Glomerular visceral epithelial cell (primary cell): Measurements from ENCODE around the gene CTDNEP1.

ENCODE experiments used
- DNase-seq: peaks from one replicate; pipeline ENCODE4 v3.0.0-alpha.2; 2016; ENCODE audit errors: extremely low spot score

The CTDNEP1 gene

DNA sequence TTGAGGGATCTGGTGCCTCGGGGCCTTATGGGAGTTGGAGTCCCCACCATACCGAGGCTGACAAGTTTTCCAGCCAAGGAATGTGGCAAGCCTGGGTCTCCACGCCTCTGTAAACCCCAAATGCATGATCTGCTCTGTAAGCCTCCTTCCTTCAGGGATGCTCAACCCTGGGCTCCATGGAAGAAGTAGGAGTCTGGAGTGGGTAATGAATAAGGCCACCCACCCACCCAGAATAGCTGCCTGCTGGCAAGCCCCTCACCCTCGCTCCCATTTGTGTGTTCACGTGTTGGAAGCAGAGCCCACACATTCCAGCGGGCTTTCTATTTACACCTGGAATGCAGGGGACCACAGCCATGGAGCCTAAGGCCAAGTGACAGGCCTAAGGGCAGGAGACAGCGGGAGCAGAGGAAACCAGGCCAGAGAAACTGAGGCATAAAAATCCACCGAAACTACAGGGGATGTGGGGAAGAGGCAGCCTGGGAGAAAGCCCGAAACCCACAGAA lies 36.3 kb downstream of the CTDNEP1 start:
- DNase-seq, result no peak

DNA sequence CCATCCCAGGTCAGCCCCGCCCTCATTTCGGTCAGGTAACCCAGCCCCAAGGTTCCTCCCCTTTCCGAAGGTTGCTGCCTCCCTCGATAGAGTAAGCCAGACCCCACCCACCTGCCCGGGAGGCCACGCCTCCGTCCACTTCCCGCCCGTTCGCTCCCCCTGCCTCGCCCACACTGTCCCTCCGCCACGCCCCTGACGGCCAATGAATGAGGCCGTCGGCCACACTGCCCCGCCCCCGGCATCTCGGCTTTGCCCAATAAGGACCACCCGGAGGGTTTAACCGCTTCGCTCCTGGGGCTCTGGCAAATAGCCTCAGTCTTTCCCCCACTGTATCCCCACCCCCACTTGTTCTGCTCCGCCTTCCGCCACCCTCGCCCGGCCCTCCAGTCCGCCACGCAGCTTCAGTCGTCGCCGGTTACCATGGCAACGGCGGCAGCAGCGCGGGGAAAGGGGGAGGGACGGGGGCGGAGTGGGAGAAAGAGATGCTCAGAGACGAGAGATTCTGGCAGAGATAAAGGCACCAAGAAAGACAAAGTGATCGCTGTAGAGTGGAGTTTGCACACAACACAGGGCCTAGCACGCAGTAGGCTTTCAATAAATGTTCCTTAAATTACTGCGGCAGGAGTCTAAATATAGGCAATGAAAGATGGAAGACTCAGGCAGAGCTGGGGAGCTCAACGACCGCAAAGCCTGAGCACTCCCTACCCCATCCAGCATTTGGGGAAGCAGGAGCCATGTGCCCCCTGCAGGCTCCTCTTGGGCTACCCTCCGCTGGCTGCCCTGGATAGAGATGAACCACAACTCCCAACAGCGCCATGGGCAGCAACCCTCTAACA lies 37.0 kb downstream of the CTDNEP1 start:
- DNase-seq, result peak; percentile 98

DNA sequence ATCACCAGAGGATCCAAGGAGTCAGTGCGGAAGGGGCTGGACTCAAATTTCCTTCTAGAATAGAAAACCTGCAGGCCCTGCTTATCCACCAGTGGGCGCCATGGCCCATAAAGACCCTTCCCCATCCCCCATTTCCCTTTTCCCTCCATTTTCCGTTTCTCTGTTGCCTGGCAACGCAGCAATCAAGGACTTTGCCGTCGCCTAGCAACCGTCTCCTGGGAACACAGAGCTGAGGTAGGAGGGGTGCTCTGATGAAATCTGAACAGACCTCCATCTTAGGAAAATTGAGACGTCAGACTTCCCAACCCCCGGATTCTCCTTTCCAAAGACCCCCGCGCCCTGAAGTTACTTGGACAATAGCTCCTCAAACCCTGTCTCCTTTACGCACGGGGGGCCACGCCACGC lies 37.6 kb downstream of the CTDNEP1 start:
- DNase-seq, result peak; percentile 72

DNA sequence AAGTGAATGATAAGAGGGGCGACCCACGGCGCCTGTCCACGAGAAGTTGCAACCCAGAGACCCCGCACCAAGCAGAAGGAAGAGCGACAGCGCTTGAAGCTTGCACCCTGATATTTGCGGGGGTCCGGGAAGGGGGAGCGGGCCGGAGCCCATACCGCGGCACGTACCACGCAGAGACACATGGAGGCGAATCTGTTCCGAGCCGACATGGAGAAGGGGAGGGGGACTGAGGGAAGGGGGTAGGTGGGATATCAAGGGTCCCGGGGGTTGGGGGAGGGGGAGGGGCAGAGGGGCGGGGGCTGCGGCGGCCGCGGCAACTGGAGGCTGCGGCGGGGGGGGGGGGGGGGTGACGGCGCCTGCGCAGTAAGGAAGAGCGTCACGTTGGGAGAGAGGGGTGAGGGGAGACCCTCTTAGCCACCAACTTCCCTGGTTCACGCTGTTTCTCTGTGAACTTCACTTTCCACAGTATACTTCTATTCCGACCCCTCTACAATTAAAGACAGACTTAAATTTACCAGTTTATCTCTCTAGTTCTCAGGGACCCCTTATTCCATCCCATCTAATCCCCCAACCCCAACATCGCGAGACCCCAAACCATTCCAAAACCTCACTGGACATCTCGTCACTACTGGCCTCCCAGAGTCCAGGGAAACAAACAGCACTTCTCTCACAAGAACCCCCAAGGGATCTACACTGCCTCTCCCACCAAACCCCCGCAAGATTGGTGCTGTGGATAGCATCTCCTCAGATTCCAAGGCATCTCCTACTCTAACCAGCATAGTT lies 39.9 kb downstream of the CTDNEP1 start:
- no peak for DNase-seq

DNA sequence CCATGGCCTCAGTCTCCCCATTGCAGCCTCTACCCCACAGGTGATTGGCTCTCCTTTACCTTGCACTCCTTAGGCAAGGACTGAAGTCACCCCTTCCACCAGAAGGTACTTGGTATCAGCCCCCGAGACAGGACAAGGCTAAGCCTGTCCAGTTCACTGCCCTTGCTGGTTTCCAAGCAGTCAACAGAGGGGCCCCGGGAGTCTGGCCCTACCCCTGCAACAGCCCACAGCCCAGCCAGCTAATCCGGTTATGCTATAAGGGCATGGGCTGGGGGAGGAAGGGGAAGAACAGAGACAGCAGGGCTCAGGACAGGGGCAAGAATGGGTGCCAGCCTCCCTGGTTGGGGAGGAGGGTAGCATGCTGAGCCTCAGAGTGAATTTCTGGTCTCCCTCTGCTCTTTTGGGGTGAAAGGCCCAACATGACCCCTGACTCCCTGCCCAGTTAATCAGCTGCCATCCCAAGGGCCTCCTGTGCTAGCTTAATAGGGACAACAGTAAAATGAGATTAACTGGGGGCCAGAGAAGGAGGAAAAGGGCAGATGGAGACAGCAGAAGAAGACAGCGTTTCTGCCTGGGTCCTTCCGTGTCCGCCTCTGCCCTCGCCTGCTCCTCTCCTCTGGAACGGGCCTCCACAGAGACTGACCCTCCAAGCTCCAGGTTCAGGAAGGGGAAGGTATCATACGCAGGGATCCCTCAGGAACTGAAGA lies 42.6 kb downstream of the CTDNEP1 start:
- no peak for DNase-seq

DNA sequence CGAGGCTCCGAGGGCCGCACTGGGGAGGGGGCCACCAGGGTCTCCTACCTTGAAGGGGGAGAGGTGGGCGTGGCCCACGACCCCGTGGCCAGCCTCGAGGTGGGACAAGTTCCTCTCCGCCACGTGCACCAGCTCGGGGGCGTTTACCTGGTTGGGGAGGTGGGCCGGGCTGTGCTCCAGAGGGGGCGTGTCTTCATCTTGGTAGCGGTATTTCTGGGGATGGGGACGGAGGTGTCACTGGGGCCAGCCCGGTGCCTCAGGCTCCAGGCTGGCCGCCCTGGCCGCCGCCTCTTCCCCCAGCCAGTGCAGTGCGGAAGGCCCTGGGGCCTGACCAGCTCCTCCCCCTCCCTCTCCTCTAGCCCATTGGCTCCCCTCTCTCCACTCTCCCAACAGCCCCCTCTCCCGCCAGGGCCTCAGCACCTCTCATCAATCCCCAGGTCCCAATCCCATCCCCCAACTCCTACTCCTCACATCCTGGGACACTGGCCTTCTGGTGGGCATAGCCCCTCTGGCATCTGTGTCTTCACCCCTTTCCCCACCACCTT lies 43.4 kb downstream of the CTDNEP1 start:
- DNase-seq, result no peak

DNA sequence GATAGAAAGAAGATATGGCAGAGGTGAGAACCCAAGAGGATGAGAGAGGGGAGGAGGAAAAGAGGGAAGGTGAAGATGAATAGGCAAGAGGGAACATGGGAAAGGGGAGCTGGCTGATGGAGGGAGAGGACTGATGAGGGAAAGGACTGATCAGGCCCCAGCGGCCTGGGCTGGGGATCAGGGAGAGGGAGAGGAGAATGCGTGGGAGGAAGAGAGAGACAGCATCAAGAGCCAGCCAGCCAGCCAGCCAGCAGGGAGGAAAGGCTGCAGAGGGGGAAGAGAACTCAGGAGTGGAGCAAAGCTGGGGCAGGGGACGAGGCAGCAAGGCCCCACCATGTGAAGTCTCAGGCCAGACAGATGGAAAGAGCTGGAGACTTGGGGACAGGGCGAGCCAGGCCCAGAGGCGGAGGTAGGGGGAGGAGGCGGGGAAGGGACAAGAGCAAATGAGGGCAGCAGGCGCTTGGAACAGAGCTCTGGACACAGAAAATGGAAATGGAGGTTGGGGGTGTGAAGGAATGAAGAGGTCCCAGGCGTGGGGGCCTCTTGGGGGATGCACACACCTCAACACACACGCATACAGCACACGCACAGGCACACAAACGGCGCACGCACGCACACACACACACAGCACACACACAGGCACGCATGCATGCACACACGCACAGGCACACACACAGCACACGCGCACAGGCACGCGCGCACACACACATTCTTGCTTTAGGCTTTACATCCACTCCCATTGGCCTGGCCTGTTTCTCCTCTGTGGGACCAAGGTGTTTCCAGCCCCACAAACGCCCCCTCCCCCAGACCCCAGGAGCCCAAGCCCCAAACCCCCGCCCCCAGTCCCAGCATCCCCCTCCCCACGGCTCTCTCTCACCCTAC lies 44.2 kb downstream of the CTDNEP1 start:
- no peak for DNase-seq

DNA sequence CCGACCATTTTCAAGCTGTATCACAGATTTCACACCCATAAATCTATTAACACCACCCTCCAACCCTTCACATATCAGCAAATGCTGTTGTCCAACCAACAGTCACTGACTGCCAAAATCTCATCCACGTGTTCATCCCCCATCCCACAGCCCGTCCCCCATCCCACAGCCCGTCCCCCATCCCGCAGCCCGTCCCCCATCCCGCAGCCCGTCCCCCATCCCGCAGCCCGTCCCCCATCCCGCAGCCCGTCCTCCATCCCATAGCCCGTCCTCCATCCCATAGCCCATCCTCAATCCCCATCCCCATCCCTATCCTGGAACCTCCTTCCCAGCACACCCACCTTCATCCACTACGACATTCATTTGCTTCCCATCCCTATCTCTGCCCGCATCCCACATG lies 46.0 kb downstream of the CTDNEP1 start:
- DNase-seq, result no peak

DNA sequence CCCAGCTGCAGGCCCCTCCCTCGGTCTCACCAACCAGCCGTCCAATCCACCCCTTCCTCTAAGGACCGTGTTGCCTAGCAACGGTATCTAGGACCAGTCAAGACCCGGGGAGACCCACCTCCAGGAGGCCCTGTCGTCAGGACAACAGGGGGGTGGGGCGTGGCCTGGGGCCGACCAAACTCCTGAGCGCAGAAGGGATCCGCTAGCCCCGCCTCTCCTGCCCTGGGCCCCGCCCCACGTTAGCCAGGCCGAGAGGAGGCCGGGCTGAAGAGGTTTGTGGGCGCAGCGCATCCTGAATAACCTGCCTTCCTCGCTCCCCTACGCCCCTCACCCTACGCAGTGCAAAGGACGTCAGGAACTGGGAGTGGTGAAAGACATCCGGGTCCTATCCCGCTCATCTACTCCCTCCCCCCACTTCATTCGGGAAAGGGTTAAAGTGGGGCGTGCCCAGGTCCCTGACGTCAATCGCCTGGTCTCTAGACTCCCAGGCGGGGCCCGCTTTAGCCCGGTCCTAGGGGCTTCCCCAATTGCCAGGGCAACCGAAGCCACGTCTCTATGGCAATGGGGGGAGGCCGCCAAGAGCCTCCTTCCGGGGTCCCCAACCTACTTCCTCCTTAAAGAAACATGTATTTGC lies 46.6 kb downstream of the CTDNEP1 start:
- DNase-seq, result no peak

DNA sequence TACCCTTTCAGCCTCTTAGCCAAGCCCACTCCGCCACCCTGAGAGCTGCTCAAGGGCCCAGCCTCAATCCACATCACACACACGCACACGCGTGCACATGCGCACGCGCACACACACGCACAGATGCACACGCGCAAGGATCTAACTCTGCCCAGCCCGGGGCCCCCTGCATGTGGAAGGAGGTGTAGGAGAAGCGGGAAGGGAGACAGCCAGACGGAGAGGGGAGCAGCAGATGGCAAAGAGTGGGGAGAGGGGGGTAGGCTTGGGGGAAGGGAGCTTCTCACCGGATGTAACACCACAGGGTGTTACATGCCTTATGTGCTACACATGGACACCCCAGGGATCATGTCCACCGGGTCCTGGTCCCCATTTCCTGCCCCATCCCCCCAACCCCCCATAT lies 47.2 kb downstream of the CTDNEP1 start:
- no peak for DNase-seq

DNA sequence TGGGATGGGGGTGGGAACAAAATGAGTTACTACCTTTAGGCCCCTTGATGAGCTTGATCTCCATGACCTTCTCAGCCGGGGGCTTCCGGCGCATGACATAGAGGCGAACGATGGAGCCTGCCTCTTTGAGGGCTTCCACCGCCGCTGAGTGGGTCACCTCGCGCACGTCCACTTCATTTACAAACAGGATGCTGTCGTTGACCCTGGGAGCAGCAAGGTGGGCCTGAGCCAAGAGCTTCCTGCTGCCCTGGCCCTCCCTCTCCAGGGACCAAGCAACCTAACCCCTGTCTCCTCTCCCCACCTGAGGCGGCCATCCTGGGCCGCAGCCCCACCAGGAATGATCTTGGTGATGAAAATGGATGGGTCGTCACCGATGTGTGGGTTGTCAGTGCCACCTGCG lies 48.1 kb downstream of the CTDNEP1 start:
- DNase-seq, result no peak

DNA sequence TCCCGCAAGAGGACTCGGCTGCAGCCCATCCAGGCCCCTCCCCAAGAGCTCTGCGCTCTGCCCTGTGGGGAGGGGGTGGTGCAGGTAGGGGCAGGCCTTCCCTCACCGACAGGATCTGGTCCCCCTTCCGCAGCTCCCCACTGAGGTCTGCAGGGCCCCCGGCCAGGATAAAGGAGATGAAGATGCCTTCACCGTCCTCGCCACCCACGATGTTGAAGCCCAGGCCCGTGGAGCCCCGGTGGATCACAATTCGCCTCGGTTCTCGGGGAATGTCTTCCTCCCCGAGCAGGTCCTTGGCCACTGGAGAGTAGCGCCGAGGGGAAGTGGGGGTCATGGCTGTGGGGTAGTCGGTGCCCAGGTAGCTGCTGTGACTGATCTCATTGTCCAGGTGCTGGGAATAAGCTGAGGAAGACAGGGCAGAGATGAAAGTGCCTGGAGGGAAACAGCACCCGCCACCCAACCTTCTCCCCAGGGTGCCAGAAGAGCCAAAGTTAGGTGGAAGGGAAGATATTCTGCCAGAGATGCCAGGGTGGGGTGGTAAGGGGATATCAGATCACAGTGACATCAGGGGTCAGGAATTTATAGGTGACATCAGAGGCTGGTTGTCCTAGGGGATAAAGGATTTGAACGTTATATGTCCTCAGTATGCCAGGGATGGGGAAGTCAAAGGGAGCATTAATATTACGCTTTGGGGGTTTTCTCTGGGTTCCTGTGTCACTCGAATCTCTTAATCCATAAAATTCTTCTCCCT lies 54.7 kb downstream of the CTDNEP1 start:
- no peak for DNase-seq

DNA sequence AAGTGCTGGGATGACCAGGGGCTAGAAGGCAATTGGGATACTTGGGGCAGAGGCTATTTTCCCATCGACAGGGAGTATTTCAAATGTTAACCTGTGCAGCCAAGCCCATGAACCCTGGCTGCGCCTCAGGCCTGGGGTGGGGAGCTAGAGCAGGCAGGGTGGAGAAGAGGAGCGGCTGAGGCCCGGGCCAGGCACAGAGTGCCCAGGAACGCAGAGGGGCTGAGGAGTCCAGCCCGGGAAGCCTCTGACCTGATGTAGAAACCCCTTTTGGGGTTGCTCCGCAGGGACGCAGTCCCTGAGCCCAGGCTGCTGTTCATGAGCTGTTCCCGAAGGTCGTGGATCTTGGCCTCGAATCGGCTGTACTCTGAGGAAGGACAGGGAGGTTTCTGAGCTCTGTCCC lies 55.6 kb downstream of the CTDNEP1 start:
- DNase-seq, result no peak
